AG09309 (cell line): ENCODE data around the gene TTC23L.

Experiments used
- DNase-seq: peaks from one replicate; pipeline ENCODE4 v3.0.0-alpha.2; 2010; ENCODE audit warnings: low read depth
- H3K4me3 ChIP-seq: 2 replicates; pipeline ENCODE4 v1.5.1; 2011; ENCODE audit warnings: mild to moderate bottlenecking, low read depth, low read length, moderate library complexity; ENCODE audit not compliant: control insufficient read depth
- TF ChIP-seq, protein P1 (sequence below): IDR thresholded peaks from 2 replicates; pipeline ENCODE4 v1.5.1; 2011; ENCODE audit warnings: mild to moderate bottlenecking, low read depth, low read length, inconsistent platforms; ENCODE audit not compliant: insufficient read depth, control insufficient read depth; ENCODE audit errors: missing control alignments

The TTC23L gene

GRCh38 chr5:34941936-34942335 is 103.0 kb downstream of the TTC23L start:
- no peak overlapping the region for H3K4me3 ChIP-seq

GRCh38 chr5:34944044-34944443 is 105.1 kb downstream of the TTC23L start:
- no peak for DNase-seq
- H3K4me3 ChIP-seq = no peak overlapping the region
- TF ChIP-seq, protein P1, sequence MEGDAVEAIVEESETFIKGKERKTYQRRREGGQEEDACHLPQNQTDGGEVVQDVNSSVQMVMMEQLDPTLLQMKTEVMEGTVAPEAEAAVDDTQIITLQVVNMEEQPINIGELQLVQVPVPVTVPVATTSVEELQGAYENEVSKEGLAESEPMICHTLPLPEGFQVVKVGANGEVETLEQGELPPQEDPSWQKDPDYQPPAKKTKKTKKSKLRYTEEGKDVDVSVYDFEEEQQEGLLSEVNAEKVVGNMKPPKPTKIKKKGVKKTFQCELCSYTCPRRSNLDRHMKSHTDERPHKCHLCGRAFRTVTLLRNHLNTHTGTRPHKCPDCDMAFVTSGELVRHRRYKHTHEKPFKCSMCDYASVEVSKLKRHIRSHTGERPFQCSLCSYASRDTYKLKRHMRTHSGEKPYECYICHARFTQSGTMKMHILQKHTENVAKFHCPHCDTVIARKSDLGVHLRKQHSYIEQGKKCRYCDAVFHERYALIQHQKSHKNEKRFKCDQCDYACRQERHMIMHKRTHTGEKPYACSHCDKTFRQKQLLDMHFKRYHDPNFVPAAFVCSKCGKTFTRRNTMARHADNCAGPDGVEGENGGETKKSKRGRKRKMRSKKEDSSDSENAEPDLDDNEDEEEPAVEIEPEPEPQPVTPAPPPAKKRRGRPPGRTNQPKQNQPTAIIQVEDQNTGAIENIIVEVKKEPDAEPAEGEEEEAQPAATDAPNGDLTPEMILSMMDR = no peak

More at GRCh38 chr5:34941936-34942335, 103.0 kb downstream of the TTC23L start:
- no peak for DNase-seq
- TF ChIP-seq, protein P1 = no peak

GRCh38 chr5:34944460-34945047 is 105.6 kb downstream of the TTC23L start:
- H3K4me3 ChIP-seq = no peak overlapping the region
- DNase-seq = no peak
- TF ChIP-seq, protein P1 = no peak
